ENCODE results near the gene PIK3R5. TPM values are rescaled to one million over a fixed set of nuclear protein-coding genes. Genes with fewer than 3 reads are reported as not detected.

PIK3R5 gene
- total RNA-seq, 1 donor from 2014 or later: not detected

GRCh38 chr17:9002606-9003354 is 37.3 kb upstream of the PIK3R5 start:
- no peak for DNase-seq (ENCODE audit: low spot score)
- TF ChIP-seq CTCF (IDR thresholded peaks at IDR 0.05): peak; percentile 70
- peaks cover 6% of the 10 kb centered on the region for H3K9me3 Mint-ChIP-seq (ENCODE audit: low read depth)
- H3K27ac Mint-ChIP-seq (ENCODE audit: unreplicated experiment): no peak overlapping the region
- H3K36me3 Mint-ChIP-seq (ENCODE audit: low read depth): no peaks in the 10 kb centered on the region
- peaks cover 36% of the 10 kb centered on the region for H3K27me3 Mint-ChIP-seq (ENCODE audit: low read depth)
- peak overlapping the region; percentile 44 for H3K4me3 Mint-ChIP-seq (ENCODE audit: unreplicated experiment)
- H3K4me1 Mint-ChIP-seq (ENCODE audit: low read depth): peaks cover 4% of the 10 kb centered on the region

- Mint-ChIP-seq H3K27me3 (ENCODE audit: low read depth) (peaks cover 33% of the 10 kb centered on the region), H3K4me1 (ENCODE audit: low read depth) (peaks cover 4% of the 10 kb centered on the region), H3K9me3 (ENCODE audit: low read depth) (peaks cover 6% of the 10 kb centered on the region), H3K4me3 (ENCODE audit: unreplicated experiment) (peak overlapping the region; percentile 44), H3K27ac (ENCODE audit: unreplicated experiment) (no peak overlapping the region), H3K36me3 (ENCODE audit: low read depth) (no peaks in the 10 kb centered on the region)
- no peak for DNase-seq (ENCODE audit: low spot score)
- no peak for TF ChIP-seq CTCF (IDR thresholded peaks at IDR 0.05)
Measured at GRCh38 chr17:9002227-9002605, 36.7 kb upstream of the PIK3R5 start.

GRCh38 chr17:9001559-9001958 is 36.1 kb upstream of the PIK3R5 start:
- H3K27ac Mint-ChIP-seq (ENCODE audit: unreplicated experiment): no peak overlapping the region
- H3K9me3 Mint-ChIP-seq (ENCODE audit: low read depth): peaks cover 6% of the 10 kb centered on the region
- H3K4me3 Mint-ChIP-seq (ENCODE audit: unreplicated experiment): no peak overlapping the region
- no peak for TF ChIP-seq CTCF (IDR thresholded peaks at IDR 0.05)
- no peak for DNase-seq (ENCODE audit: low spot score)
- peaks cover 29% of the 10 kb centered on the region for H3K27me3 Mint-ChIP-seq (ENCODE audit: low read depth)
- no peaks in the 10 kb centered on the region for H3K36me3 Mint-ChIP-seq (ENCODE audit: low read depth)
- H3K4me1 Mint-ChIP-seq (ENCODE audit: low read depth): peaks cover 4% of the 10 kb centered on the region

- no peak overlapping the region for H3K4me3 Mint-ChIP-seq (ENCODE audit: unreplicated experiment)
- no peaks in the 10 kb centered on the region for H3K36me3 Mint-ChIP-seq (ENCODE audit: low read depth)
- peaks cover 11% of the 10 kb centered on the region for H3K27me3 Mint-ChIP-seq (ENCODE audit: low read depth)
- no peak for DNase-seq (ENCODE audit: low spot score)
- H3K4me1 Mint-ChIP-seq (ENCODE audit: low read depth): no peaks in the 10 kb centered on the region
- TF ChIP-seq CTCF (IDR thresholded peaks at IDR 0.05): peak; percentile 95
- peaks cover 6% of the 10 kb centered on the region for H3K9me3 Mint-ChIP-seq (ENCODE audit: low read depth)
- H3K27ac Mint-ChIP-seq (ENCODE audit: unreplicated experiment): no peak overlapping the region
Measured at GRCh38 chr17:8997994-8998628, 32.6 kb upstream of the PIK3R5 start.

- Mint-ChIP-seq H3K27me3 (ENCODE audit: low read depth) (peaks cover 5% of the 10 kb centered on the region), H3K4me1 (ENCODE audit: low read depth) (no peaks in the 10 kb centered on the region), H3K4me3 (ENCODE audit: unreplicated experiment) (no peak overlapping the region), H3K9me3 (ENCODE audit: low read depth) (peaks cover 6% of the 10 kb centered on the region), H3K36me3 (ENCODE audit: low read depth) (no peaks in the 10 kb centered on the region), H3K27ac (ENCODE audit: unreplicated experiment) (no peak overlapping the region)
- TF ChIP-seq CTCF (IDR thresholded peaks at IDR 0.05): no peak
- DNase-seq (ENCODE audit: low spot score): no peak
Measured at GRCh38 chr17:8995711-8996110, 30.2 kb upstream of the PIK3R5 start.
